ACC112 (cell line): ENCODE measurements around the gene MACROH2A1.

Source experiments
- H2AFZ ChIP-seq: fragments of 200-600 bp; sonication (generic); one replicate; pipeline ENCODE4 v1.6.0; 2017; ENCODE audit warnings: antibody characterized with exemption, low read length; ENCODE audit not compliant: unreplicated experiment
- H3K27ac ChIP-seq: fragments of 200-600 bp; sonication (generic); 2 replicates; pipeline ENCODE4 v1.5.1; 2014; ENCODE audit warnings: low read depth, mild to moderate bottlenecking, antibody characterized with exemption, low read length, moderate library complexity
- H3K27me3 ChIP-seq: fragments of 200-600 bp; sonication (generic); 2 replicates; pipeline ENCODE4 v1.6.1; 2014; ENCODE audit warnings: mild to moderate bottlenecking, antibody characterized with exemption, low read length, moderate library complexity, mixed read lengths; ENCODE audit not compliant: insufficient read depth
- H3K36me3 ChIP-seq: fragments of 200-600 bp; sonication (generic); 2 replicates; pipeline ENCODE4 v1.6.1; 2016; ENCODE audit warnings: mild to moderate bottlenecking, antibody characterized with exemption, low read length, moderate library complexity, mixed read lengths; ENCODE audit not compliant: insufficient read depth
- H3K4me1 ChIP-seq: fragments of 200-600 bp; sonication (generic); one replicate; pipeline ENCODE4 v1.6.1; 2016; ENCODE audit warnings: low read length, mixed read lengths; ENCODE audit not compliant: insufficient read depth, unreplicated experiment, control insufficient read depth
- H3K4me3 ChIP-seq: fragments of 200-600 bp; sonication (generic); 2 replicates; pipeline ENCODE4 v1.5.1; 2014; ENCODE audit warnings: mild to moderate bottlenecking, low read depth, low read length
- H3K79me2 ChIP-seq: fragments of 200-600 bp; sonication (generic); one replicate; pipeline ENCODE4 v1.6.0; 2016; ENCODE audit warnings: low read length; ENCODE audit not compliant: control insufficient read depth, unreplicated experiment, insufficient read depth

The MACROH2A1 gene

GRCh38 chr5:135323701-135324132 is 75.3 kb downstream of the MACROH2A1 start:
- Histone ChIP-seq H3K79me2 (no peaks in the 10 kb centered on the region), H2AFZ (no peak overlapping the region), H3K27me3 (no peaks in the 10 kb centered on the region), H3K36me3 (no peaks in the 10 kb centered on the region), H3K4me3 (no peak overlapping the region), H3K4me1 (no peaks in the 10 kb centered on the region), H3K27ac (no peak overlapping the region)

GRCh38 chr5:135323227-135323626 is 75.8 kb downstream of the MACROH2A1 start:
- Histone ChIP-seq H3K27ac (no peak overlapping the region), H3K4me3 (no peak overlapping the region), H3K36me3 (no peaks in the 10 kb centered on the region), H2AFZ (no peak overlapping the region), H3K4me1 (no peaks in the 10 kb centered on the region), H3K79me2 (no peaks in the 10 kb centered on the region), H3K27me3 (no peaks in the 10 kb centered on the region)

- Histone ChIP-seq H3K36me3 (no peaks in the 10 kb centered on the region), H3K27ac (no peak overlapping the region), H2AFZ (no peak overlapping the region), H3K27me3 (no peaks in the 10 kb centered on the region), H3K4me3 (no peak overlapping the region), H3K79me2 (no peaks in the 10 kb centered on the region), H3K4me1 (no peaks in the 10 kb centered on the region)
These were observed 76.3 kb downstream of the MACROH2A1 start for GRCh38 chr5:135322744-135323143.

- H3K79me2 ChIP-seq: no peaks in the 10 kb centered on the region
These were observed 76.8 kb downstream of the MACROH2A1 start for GRCh38 chr5:135322271-135322670.

GRCh38 chr5:135320718-135321484 is 78.1 kb downstream of the MACROH2A1 start:
- no peaks in the 10 kb centered on the region for H3K4me1 ChIP-seq
- H2AFZ ChIP-seq: no peak overlapping the region
- H3K36me3 ChIP-seq: no peaks in the 10 kb centered on the region
- no peaks in the 10 kb centered on the region for H3K79me2 ChIP-seq
- no peak overlapping the region for H3K27ac ChIP-seq
- no peaks in the 10 kb centered on the region for H3K27me3 ChIP-seq
- H3K4me3 ChIP-seq: no peak overlapping the region

More at GRCh38 chr5:135322271-135322670, 76.8 kb downstream of the MACROH2A1 start:
- no peaks in the 10 kb centered on the region for H3K4me1 ChIP-seq
- H2AFZ ChIP-seq: no peak overlapping the region
- H3K4me3 ChIP-seq: no peak overlapping the region
- no peak overlapping the region for H3K27ac ChIP-seq
- H3K36me3 ChIP-seq: no peaks in the 10 kb centered on the region
- H3K27me3 ChIP-seq: no peaks in the 10 kb centered on the region

GRCh38 chr5:135319928-135320606 is 79.0 kb downstream of the MACROH2A1 start:
- H3K27me3 ChIP-seq: no peaks in the 10 kb centered on the region
- no peaks in the 10 kb centered on the region for H3K4me1 ChIP-seq
- H3K79me2 ChIP-seq: no peaks in the 10 kb centered on the region
- H3K36me3 ChIP-seq: no peaks in the 10 kb centered on the region
- no peak overlapping the region for H3K4me3 ChIP-seq
- no peak overlapping the region for H2AFZ ChIP-seq
- H3K27ac ChIP-seq: no peak overlapping the region

GRCh38 chr5:135319458-135319857 is 79.6 kb downstream of the MACROH2A1 start:
- Histone ChIP-seq H3K27ac (no peak overlapping the region), H3K4me3 (no peak overlapping the region), H3K4me1 (no peaks in the 10 kb centered on the region), H2AFZ (no peak overlapping the region), H3K36me3 (no peaks in the 10 kb centered on the region), H3K79me2 (no peaks in the 10 kb centered on the region), H3K27me3 (no peaks in the 10 kb centered on the region)

GRCh38 chr5:135318924-135319323 is 80.1 kb downstream of the MACROH2A1 start:
- no peaks in the 10 kb centered on the region for H3K79me2 ChIP-seq
- no peaks in the 10 kb centered on the region for H3K4me1 ChIP-seq
- no peak overlapping the region for H2AFZ ChIP-seq
- H3K27ac ChIP-seq: no peak overlapping the region
- H3K4me3 ChIP-seq: no peak overlapping the region
- H3K36me3 ChIP-seq: no peaks in the 10 kb centered on the region
- H3K27me3 ChIP-seq: no peaks in the 10 kb centered on the region

- Histone ChIP-seq H3K27me3 (no peaks in the 10 kb centered on the region), H3K4me1 (no peaks in the 10 kb centered on the region), H3K4me3 (no peak overlapping the region), H2AFZ (no peak overlapping the region), H3K27ac (no peak overlapping the region), H3K36me3 (no peaks in the 10 kb centered on the region), H3K79me2 (no peaks in the 10 kb centered on the region)
These were observed 81.0 kb downstream of the MACROH2A1 start for GRCh38 chr5:135318037-135318436.

- no peak overlapping the region for H3K4me3 ChIP-seq
- no peak overlapping the region for H2AFZ ChIP-seq
These were observed 81.7 kb downstream of the MACROH2A1 start for GRCh38 chr5:135317286-135317685.

GRCh38 chr5:135315386-135315785 is 83.6 kb downstream of the MACROH2A1 start:
- peaks cover 5% of the 10 kb centered on the region for H3K4me1 ChIP-seq
- H3K36me3 ChIP-seq: no peaks in the 10 kb centered on the region
- no peaks in the 10 kb centered on the region for H3K79me2 ChIP-seq
- no peak overlapping the region for H3K27ac ChIP-seq
- H2AFZ ChIP-seq: no peak overlapping the region
- H3K27me3 ChIP-seq: no peaks in the 10 kb centered on the region
- no peak overlapping the region for H3K4me3 ChIP-seq

More at GRCh38 chr5:135317286-135317685, 81.7 kb downstream of the MACROH2A1 start:
- Histone ChIP-seq H3K27ac (no peak overlapping the region), H3K27me3 (no peaks in the 10 kb centered on the region), H3K79me2 (no peaks in the 10 kb centered on the region), H3K36me3 (no peaks in the 10 kb centered on the region), H3K4me1 (no peaks in the 10 kb centered on the region)
